Cardiac muscle cell (in vitro differentiated cells and primary cell): ENCODE results near the gene KCNAB3. TPM values are rescaled to one million over a fixed set of nuclear protein-coding genes. Genes with fewer than 3 reads are reported as not detected.

Experiments
- DNase-seq, 2 donors: peaks; one replicate each; pipeline versions ENCODE4 v3.0.0 to v3.0.0-alpha.2; 2010 to 2017; ENCODE audit warnings: low read depth in 1 of 2, low spot score in 1 of 2
- H3K27ac ChIP-seq: fragments of 200-600 bp; sonication (generic); 2 replicates; pipeline ENCODE4 v1.5.1; 2016
- H3K27me3 ChIP-seq: fragments of 200-600 bp; sonication (generic); 2 replicates; pipeline ENCODE4 v1.6.0; 2016; ENCODE audit warnings: control low read depth
- H3K36me3 ChIP-seq: fragments of 200-600 bp; sonication (generic); 2 replicates; pipeline ENCODE4 v1.5.1; 2016; ENCODE audit warnings: control low read depth
- H3K4me1 ChIP-seq: fragments of 200-600 bp; sonication (generic); 2 replicates; pipeline ENCODE4 v1.8.1; 2017; ENCODE audit warnings: low read depth, mild to moderate bottlenecking, mixed run types
- H3K4me3 ChIP-seq: fragments of 200-600 bp; sonication (generic); 2 replicates; pipeline ENCODE4 v1.5.1; 2016; ENCODE audit warnings: mild to moderate bottlenecking
- H3K9me3 ChIP-seq: fragments of 200-600 bp; sonication (generic); 2 replicates; pipeline ENCODE4 v1.5.1; 2017; ENCODE audit warnings: low read depth, mild to moderate bottlenecking, control low read depth
- polyA plus RNA-seq: library from polyadenylated mRNA; unstranded; fragments of >200 nt; fragmentation: Nextera tagmentation; extraction: Ambion mirVana; gene quantifications from 2 replicates; pipeline ENCODE4 v1.2.1, GENCODE V29; 2016
- total RNA-seq: library from RNA; depleted of rRNA; stranded (reverse); fragments of >200 nt; gene quantifications from 2 replicates; pipeline ENCODE4 v1.2.3, GENCODE V29; 2016
- TF ChIP-seq, protein P1 (sequence below): IDR thresholded peaks from 2 replicates; pipeline ENCODE4 v1.5.1; 2012; ENCODE audit warnings: low read depth, mild to moderate bottlenecking, low read length

Gene KCNAB3
- total and polyA plus RNA-seq, 2 experiments from 2014 or later, result 1.3 to 3.3 TPM

GRCh38 chr17:7881276-7882054, 48.2 kb downstream of the KCNAB3 start:
- no peaks in the 10 kb centered on the region for H3K9me3 ChIP-seq
- TF ChIP-seq, protein P1, sequence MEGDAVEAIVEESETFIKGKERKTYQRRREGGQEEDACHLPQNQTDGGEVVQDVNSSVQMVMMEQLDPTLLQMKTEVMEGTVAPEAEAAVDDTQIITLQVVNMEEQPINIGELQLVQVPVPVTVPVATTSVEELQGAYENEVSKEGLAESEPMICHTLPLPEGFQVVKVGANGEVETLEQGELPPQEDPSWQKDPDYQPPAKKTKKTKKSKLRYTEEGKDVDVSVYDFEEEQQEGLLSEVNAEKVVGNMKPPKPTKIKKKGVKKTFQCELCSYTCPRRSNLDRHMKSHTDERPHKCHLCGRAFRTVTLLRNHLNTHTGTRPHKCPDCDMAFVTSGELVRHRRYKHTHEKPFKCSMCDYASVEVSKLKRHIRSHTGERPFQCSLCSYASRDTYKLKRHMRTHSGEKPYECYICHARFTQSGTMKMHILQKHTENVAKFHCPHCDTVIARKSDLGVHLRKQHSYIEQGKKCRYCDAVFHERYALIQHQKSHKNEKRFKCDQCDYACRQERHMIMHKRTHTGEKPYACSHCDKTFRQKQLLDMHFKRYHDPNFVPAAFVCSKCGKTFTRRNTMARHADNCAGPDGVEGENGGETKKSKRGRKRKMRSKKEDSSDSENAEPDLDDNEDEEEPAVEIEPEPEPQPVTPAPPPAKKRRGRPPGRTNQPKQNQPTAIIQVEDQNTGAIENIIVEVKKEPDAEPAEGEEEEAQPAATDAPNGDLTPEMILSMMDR, result no peak
- H3K36me3 ChIP-seq, result peaks cover 16% of the 10 kb centered on the region
- peak in 1 of 2 donors; percentile 35 for DNase-seq
- peak overlapping the region; percentile 47 for H3K27ac ChIP-seq
- no peaks in the 10 kb centered on the region for H3K27me3 ChIP-seq
- H3K4me3 ChIP-seq, result no peak overlapping the region
- H3K4me1 ChIP-seq, result peaks cover 14% of the 10 kb centered on the region

DNA sequence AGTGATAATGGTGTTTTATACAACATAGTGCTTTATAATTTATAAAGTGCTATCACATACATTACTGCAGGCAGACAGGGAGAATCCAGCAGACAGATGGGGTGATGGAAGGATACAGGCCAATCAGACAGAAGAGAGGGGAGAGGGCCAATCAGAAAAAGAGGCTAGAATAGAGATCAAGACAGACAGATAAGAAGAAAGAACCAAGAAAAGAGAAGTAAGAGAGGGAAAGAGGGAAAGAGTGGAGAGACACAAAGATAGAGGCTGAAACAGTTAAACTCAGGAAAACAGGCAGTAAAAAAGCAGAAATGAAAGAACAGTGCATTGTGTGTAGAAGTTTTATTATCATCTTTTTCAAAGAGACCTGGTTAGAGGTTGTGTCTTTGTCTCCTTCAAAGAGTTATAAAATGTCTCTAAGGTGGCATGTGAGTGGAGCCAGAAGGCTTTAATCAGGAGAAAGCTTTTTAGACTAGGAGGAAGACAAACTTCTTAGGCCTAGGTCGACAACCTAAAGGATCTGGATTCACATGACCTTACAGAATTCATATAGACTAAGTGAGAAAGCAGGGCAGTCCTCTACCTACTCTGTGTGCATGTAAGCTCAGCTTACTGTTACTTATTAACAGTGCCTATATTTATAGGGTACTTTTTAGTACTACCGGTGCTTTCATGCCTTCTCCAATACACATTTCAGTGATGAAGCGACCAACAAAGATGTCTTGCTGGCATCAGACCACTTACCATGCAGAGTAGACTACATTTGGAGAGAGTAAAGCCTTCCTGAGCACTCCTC, 49.4 kb downstream of the KCNAB3 start:
- no peaks in the 10 kb centered on the region for H3K27me3 ChIP-seq
- TF ChIP-seq, protein P1, result no peak
- H3K9me3 ChIP-seq, result no peaks in the 10 kb centered on the region
- peak overlapping the region; percentile 47 for H3K27ac ChIP-seq
- no peak overlapping the region for H3K4me3 ChIP-seq
- peaks cover 16% of the 10 kb centered on the region for H3K36me3 ChIP-seq
- peaks cover 14% of the 10 kb centered on the region for H3K4me1 ChIP-seq
- DNase-seq, result no peak

- Histone ChIP-seq H3K36me3 (peaks cover 16% of the 10 kb centered on the region), H3K4me1 (peaks cover 10% of the 10 kb centered on the region), H3K27ac (no peak overlapping the region), H3K9me3 (no peaks in the 10 kb centered on the region), H3K4me3 (no peak overlapping the region), H3K27me3 (no peaks in the 10 kb centered on the region)
- no peak for DNase-seq
- TF ChIP-seq, protein P1, result no peak
These were observed 51.4 kb downstream of the KCNAB3 start for GRCh38 chr17:7878234-7878633.

DNA sequence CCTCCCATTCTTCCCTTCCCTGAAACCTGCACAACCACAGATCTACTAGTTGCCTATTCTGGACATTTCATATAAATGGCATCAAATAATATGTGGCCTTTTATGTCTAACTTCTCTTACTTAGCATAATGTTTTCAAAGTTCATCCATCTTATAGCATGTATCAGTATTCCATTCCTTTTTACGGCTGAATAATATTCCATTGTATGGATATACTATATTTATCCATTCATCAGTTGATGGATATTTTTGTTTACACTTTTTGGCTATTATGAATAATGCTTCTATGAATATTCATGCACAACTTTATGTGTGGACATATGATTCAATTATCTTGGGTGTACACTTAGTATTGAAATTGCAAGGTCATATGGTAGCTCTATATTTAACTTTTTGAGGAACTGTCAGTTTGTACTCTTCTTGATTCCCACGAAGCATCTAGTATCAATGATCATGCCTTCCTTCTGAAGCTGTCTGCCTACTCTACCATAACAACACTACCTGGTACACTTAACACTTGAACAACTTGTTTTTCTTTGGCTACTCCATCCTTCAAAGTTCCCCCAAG, 53.8 kb downstream of the KCNAB3 start:
- Histone ChIP-seq H3K4me1 (peaks cover 12% of the 10 kb centered on the region), H3K9me3 (no peaks in the 10 kb centered on the region), H3K36me3 (peaks cover 20% of the 10 kb centered on the region), H3K27me3 (no peaks in the 10 kb centered on the region), H3K27ac (no peak overlapping the region), H3K4me3 (no peak overlapping the region)
- no peak for DNase-seq
- TF ChIP-seq, protein P1, result no peak

- Histone ChIP-seq H3K4me3 (no peak overlapping the region), H3K9me3 (no peaks in the 10 kb centered on the region), H3K4me1 (peaks cover 12% of the 10 kb centered on the region), H3K27me3 (no peaks in the 10 kb centered on the region), H3K36me3 (peaks cover 7% of the 10 kb centered on the region), H3K27ac (peak overlapping the region; percentile 82)
- TF ChIP-seq, protein P1, result no peak
- DNase-seq, result peak in 1 of 2 donors; percentile 50
These were observed 56.6 kb downstream of the KCNAB3 start for GRCh38 chr17:7873051-7873450.

Other genes starting within 250 kb of the KCNAB3 start
- 28.9 and 30.9 TPM in 2 replicates for gene TP53, start 242.4 kb downstream of the KCNAB3 start, total RNA-seq
- gene TP53, start 242.4 kb downstream of the KCNAB3 start, polyA plus RNA-seq, result 19.4 and 25.4 TPM in 2 replicates
- gene WRAP53, start 241.4 kb downstream of the KCNAB3 start, total RNA-seq, result 11.5 and 12.0 TPM in 2 replicates
- 17.2 and 23.0 TPM in 2 replicates for gene WRAP53, start 241.4 kb downstream of the KCNAB3 start, polyA plus RNA-seq
- 60.2 and 70.3 TPM in 2 replicates for gene EFNB3, start 224.7 kb downstream of the KCNAB3 start, total RNA-seq
- gene EFNB3, start 224.7 kb downstream of the KCNAB3 start, polyA plus RNA-seq, result 72.0 and 86.9 TPM in 2 replicates
- gene DNAH2, start 212.1 kb downstream of the KCNAB3 start, total RNA-seq, result 0.88 and 3.0 TPM in 2 replicates
- 0.42 and 0.77 TPM in 2 replicates for gene DNAH2, start 212.1 kb downstream of the KCNAB3 start, polyA plus RNA-seq
- 11.1 and 20.8 TPM in 2 replicates for gene KDM6B, start 95.6 kb downstream of the KCNAB3 start, total RNA-seq
- gene KDM6B, start 95.6 kb downstream of the KCNAB3 start, polyA plus RNA-seq, result 9.0 and 9.7 TPM in 2 replicates
- gene TMEM88, start 74.8 kb downstream of the KCNAB3 start, total RNA-seq, result 27.4 and 51.2 TPM in 2 replicates
- gene TMEM88, start 74.8 kb downstream of the KCNAB3 start, polyA plus RNA-seq, result 31.3 and 66.1 TPM in 2 replicates
- gene NAA38, start 72.3 kb downstream of the KCNAB3 start, total RNA-seq, result 107 and 130 TPM in 2 replicates
- 158 and 168 TPM in 2 replicates for gene NAA38, start 72.3 kb downstream of the KCNAB3 start, polyA plus RNA-seq
- gene CYB5D1, start 71.9 kb downstream of the KCNAB3 start, total RNA-seq, result 14.0 and 14.3 TPM in 2 replicates
- 10.7 and 13.7 TPM in 2 replicates for gene CYB5D1, start 71.9 kb downstream of the KCNAB3 start, polyA plus RNA-seq
- 40.2 and 64.7 TPM in 2 replicates for gene CHD3, start 41.1 kb downstream of the KCNAB3 start, total RNA-seq
- gene CHD3, start 41.1 kb downstream of the KCNAB3 start, polyA plus RNA-seq, result 15.9 and 19.7 TPM in 2 replicates
- 20.3 and 26.1 TPM in 2 replicates for gene RNF227, start 13.6 kb downstream of the KCNAB3 start, total RNA-seq
- gene RNF227, start 13.6 kb downstream of the KCNAB3 start, polyA plus RNA-seq, result 5.2 and 5.8 TPM in 2 replicates
- gene TRAPPC1, start 2.1 kb upstream of the KCNAB3 start, total RNA-seq, result 92.0 and 110 TPM in 2 replicates
- gene TRAPPC1, start 2.1 kb upstream of the KCNAB3 start, polyA plus RNA-seq, result 340 and 386 TPM in 2 replicates
- 19.6 and 42.6 TPM in 2 replicates for gene CNTROB, start 2.4 kb upstream of the KCNAB3 start, total RNA-seq
- gene CNTROB, start 2.4 kb upstream of the KCNAB3 start, polyA plus RNA-seq, result 23.1 and 44.0 TPM in 2 replicates
- gene GUCY2D, start 72.8 kb upstream of the KCNAB3 start, total RNA-seq, result 1.1 TPM in 1 of 2 replicates, not detected in the other
- gene GUCY2D, start 72.8 kb upstream of the KCNAB3 start, polyA plus RNA-seq, result 0.54 and 3.7 TPM in 2 replicates
- 0.18 and 0.33 TPM in 2 replicates for gene ALOX15B, start 109.2 kb upstream of the KCNAB3 start, total RNA-seq
- gene ALOX15B, start 109.2 kb upstream of the KCNAB3 start, polyA plus RNA-seq, result 0.12 TPM in 1 of 2 replicates, not detected in the other
- 0.42 and 1.6 TPM in 2 replicates for gene ALOX12B, start 157.9 kb upstream of the KCNAB3 start, total RNA-seq
- gene ALOX12B, start 157.9 kb upstream of the KCNAB3 start, polyA plus RNA-seq, result 2.1 and 2.3 TPM in 2 replicates
- gene ALOXE3, start 188.7 kb upstream of the KCNAB3 start, total RNA-seq, result not detected in 2 replicates
- gene ALOXE3, start 188.7 kb upstream of the KCNAB3 start, polyA plus RNA-seq, result 0.10 TPM in 1 of 2 replicates, not detected in the other
- 0.32 and 6.2 TPM in 2 replicates for gene HES7, start 194.2 kb upstream of the KCNAB3 start, total RNA-seq
- gene HES7, start 194.2 kb upstream of the KCNAB3 start, polyA plus RNA-seq, result 1.1 and 1.5 TPM in 2 replicates
- gene PER1, start 222.5 kb upstream of the KCNAB3 start, total RNA-seq, result 42.3 and 51.9 TPM in 2 replicates
- 28.2 and 47.7 TPM in 2 replicates for gene PER1, start 222.5 kb upstream of the KCNAB3 start, polyA plus RNA-seq
- 22.5 and 35.7 TPM in 2 replicates for gene VAMP2, start 233.1 kb upstream of the KCNAB3 start, total RNA-seq
- gene VAMP2, start 233.1 kb upstream of the KCNAB3 start, polyA plus RNA-seq, result 102 and 118 TPM in 2 replicates
- 39.8 and 40.7 TPM in 2 replicates for gene TMEM107, start 246.5 kb upstream of the KCNAB3 start, total RNA-seq
- gene TMEM107, start 246.5 kb upstream of the KCNAB3 start, polyA plus RNA-seq, result 54.6 and 62.4 TPM in 2 replicates